Measurements from ENCODE around the gene RRAGA. TPM values are rescaled to one million over a fixed set of nuclear protein-coding genes. Genes with fewer than 3 reads are reported as not detected.

Gene RRAGA
- total and polyA plus RNA-seq, 9 of the 15 experiments (the other 6 are each of a cell fraction or from before 2014, with no cell fraction given) = 6.0 to 44.7 (median 18.8) TPM

DNA sequence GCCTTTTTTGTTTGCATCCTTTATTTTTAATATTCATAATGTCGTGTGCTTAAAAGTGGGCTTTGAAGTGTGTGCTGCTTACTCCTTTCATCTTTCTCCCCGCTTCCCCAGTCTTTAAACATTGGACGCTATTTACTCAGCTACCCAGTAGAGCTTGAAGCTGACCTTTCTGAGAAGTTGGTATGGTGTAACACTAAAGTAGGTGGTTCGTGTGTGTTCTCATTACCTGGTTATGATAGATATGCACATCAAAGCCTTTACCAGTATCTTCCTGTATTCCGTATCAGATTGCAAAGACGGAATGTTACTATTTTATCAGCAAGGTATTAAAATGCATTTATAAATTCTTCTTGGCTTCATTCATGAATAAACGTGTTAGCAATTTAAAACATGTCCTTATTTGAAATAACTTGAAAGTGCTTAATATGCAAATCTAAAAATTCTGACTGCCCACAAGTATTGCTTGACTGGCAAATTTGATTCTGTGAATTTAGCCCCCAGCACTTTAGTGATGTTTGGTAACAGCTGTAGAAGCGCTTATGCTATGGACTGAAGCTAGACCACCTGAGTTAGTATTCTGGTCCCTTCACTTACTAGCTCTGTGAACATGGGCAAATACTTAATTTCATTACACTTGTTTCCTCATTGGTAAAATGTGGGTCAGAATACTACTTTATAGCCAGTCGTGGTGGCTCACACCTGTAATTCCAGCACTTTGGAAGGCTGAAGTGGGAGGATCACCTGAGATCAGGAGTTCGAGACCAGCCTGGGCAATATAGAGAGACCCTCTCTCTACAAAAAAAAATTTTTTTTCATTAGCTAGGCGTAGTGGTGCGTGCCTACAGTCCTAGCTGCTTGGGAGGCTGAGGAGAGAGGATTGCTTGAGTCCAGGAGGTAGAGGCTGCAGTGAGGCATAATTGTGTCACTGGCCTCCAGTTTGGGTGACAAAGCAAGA is 1.7 kb downstream of the RRAGA start:
- peak in 1 of 4 experiments; percentile 15 for DNase-seq (ENCODE audit: extremely low read depth in 1 of 4, low spot score in 3 of 4)
- intact Hi-C loops (cut with micrococcal nuclease) (no loop called here), in situ Hi-C loops (cut with MboI) (no loop called here)
- H3K9me1 ChIP-seq (ENCODE audit: control insufficient read depth, insufficient read depth, low read length) = no peaks in the 10 kb centered on the region
- peak; percentile 6; the same call in 1 of the 3 replicates for ATAC-seq
- H3K4me3 ChIP-seq = peak overlapping the region; percentile 82
- CTCF ChIA-PET (ENCODE audit: low intra/inter-chr PET ratio) = no interaction called here
- H3K4me1 ChIP-seq (replicated peaks in 1 of 2; ENCODE audit: control insufficient read depth in 2 of 2, insufficient read depth in 2 of 2, low read length in 2 of 2) = peaks cover 3 to 7% of the 10 kb centered on the region in 2 experiments; a peak in 4 of 5 replicates
- H3K27me3 ChIP-seq (ENCODE audit: control insufficient read depth in 2 of 2, insufficient read depth in 2 of 2, low read length in 2 of 2) = no peaks in the 10 kb centered on the region
- WGBS (ENCODE audit: insufficient coverage, low coverage, missing lambda C conversion rate) = 32% methylated on average over 12 of the region's 12 CpGs
- 0 out of 3 replicates have a peak, but pooled peaks cover 2% of the 10 kb centered on the region for H3K36me3 ChIP-seq (ENCODE audit: control insufficient read depth, insufficient read depth, low read length)
- peak overlapping the region; percentile 98 for H3K4me2 ChIP-seq (ENCODE audit: insufficient read depth, low read length)
- H2AFZ ChIP-seq (ENCODE audit: low read depth, low read length) = peak overlapping the region; percentile 94; the same call in 1 of the 2 replicates
- BruUV-seq (replicated peaks) = no TSS peak
- 0 out of 2 replicates have a peak, but pooled peaks cover 5% of the 10 kb centered on the region for H4K20me1 ChIP-seq (replicated peaks; ENCODE audit: control insufficient read depth, insufficient read depth, low read length)
- POLR2A ChIA-PET = interaction anchor here (0.5 to 1.2 kb wide), 6 partner anchors 9 to 123 kb away, joined by 3 to 4 read pairs (median 3); no protein-coding TSS in a partner anchor
- H3K27ac ChIP-seq (ENCODE audit: extremely low read depth, low read depth, low read length) = no peak overlapping the region; the same call in 1 of the 3 replicates
- peak overlapping the region; percentile 86 to 91; a peak in 3 of 4 replicates for H3K9ac ChIP-seq (ENCODE audit: insufficient read depth in 1 of 2, low read depth in 2 of 2, low read length in 2 of 2)
- FAIRE-seq = no peak
- H3K9me3 ChIP-seq (replicated peaks; ENCODE audit: control insufficient read depth, insufficient read depth, low read depth, low read length) = no peaks in the 10 kb centered on the region
- peaks cover 24% of the 10 kb centered on the region for H3K79me2 ChIP-seq (ENCODE audit: control insufficient read depth, insufficient read depth, low read length)
- TF ChIP-seq, protein P1, sequence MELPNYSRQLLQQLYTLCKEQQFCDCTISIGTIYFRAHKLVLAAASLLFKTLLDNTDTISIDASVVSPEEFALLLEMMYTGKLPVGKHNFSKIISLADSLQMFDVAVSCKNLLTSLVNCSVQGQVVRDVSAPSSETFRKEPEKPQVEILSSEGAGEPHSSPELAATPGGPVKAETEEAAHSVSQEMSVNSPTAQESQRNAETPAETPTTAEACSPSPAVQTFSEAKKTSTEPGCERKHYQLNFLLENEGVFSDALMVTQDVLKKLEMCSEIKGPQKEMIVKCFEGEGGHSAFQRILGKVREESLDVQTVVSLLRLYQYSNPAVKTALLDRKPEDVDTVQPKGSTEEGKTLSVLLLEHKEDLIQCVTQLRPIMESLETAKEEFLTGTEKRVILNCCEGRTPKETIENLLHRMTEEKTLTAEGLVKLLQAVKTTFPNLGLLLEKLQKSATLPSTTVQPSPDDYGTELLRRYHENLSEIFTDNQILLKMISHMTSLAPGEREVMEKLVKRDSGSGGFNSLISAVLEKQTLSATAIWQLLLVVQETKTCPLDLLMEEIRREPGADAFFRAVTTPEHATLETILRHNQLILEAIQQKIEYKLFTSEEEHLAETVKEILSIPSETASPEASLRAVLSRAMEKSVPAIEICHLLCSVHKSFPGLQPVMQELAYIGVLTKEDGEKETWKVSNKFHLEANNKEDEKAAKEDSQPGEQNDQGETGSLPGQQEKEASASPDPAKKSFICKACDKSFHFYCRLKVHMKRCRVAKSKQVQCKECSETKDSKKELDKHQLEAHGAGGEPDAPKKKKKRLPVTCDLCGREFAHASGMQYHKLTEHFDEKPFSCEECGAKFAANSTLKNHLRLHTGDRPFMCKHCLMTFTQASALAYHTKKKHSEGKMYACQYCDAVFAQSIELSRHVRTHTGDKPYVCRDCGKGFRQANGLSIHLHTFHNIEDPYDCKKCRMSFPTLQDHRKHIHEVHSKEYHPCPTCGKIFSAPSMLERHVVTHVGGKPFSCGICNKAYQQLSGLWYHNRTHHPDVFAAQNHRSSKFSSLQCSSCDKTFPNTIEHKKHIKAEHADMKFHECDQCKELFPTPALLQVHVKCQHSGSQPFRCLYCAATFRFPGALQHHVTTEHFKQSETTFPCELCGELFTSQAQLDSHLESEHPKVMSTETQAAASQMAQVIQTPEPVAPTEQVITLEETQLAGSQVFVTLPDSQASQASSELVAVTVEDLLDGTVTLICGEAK (IDR thresholded peaks at IDR 0.05) = no peak
- TF ChIP-seq, protein P1 (CRISPR knock-in tag; IDR thresholded peaks at IDR 0.05) = no peak
- peak in 1 of 2 experiments; percentile 28; a peak in 1 of 4 replicates for TF ChIP-seq FOXA3 (CRISPR knock-in tag; conservative IDR thresholded peaks at IDR 0.05 in 1 of 2, IDR thresholded peaks at IDR 0.05 in 1 of 2)
- TF ChIP-seq MYNN (IDR thresholded peaks at IDR 0.05) = no peak
- TF ChIP-seq MYNN (CRISPR knock-in tag; IDR thresholded peaks at IDR 0.05) = no peak
- TF ChIP-seq LEF1 (IDR thresholded peaks at IDR 0.05) = 0 out of 2 replicates have a peak, but pooled peaks have one; percentile 21
